CD4-positive, alpha-beta T cell treated with Interferon alpha-2 for 1 hour (primary cell): Measurements from ENCODE around the gene LRRC61.
"Not testable (repeated sequence)": the region's sequence is repeated elsewhere in the genome, so short reads cannot be mapped to it uniquely, and the experiment has no call there.

Experiments used
- DNase-seq, 2 donors: peaks; one replicate each; pipeline ENCODE4 v3.0.0-alpha.2; 2020 to 2022

The LRRC61 gene

GRCh38 chr7:150308575-150308974 is 14.6 kb upstream of the LRRC61 start:
- no peak for DNase-seq

GRCh38 chr7:150311146-150311545 is 12.0 kb upstream of the LRRC61 start:
- DNase-seq, result no peak

GRCh38 chr7:150311711-150312110 is 11.4 kb upstream of the LRRC61 start:
- no peak for DNase-seq

GRCh38 chr7:150312649-150313366 is 10.3 kb upstream of the LRRC61 start:
- not testable (repeated sequence) for DNase-seq

GRCh38 chr7:150313367-150313809 is 9.8 kb upstream of the LRRC61 start:
- DNase-seq, result no peak

- no peak for DNase-seq
Measured at GRCh38 chr7:150313870-150314269, 9.3 kb upstream of the LRRC61 start.

- no peak for DNase-seq
Measured at GRCh38 chr7:150314639-150315239, 8.4 kb upstream of the LRRC61 start.

GRCh38 chr7:150316987-150317386 is 6.2 kb upstream of the LRRC61 start:
- DNase-seq, result not testable (repeated sequence)

- DNase-seq, result no peak
Measured at GRCh38 chr7:150317748-150318444, 5.3 kb upstream of the LRRC61 start.

- DNase-seq, result no peak
Measured at GRCh38 chr7:150321788-150322113, 1.4 kb upstream of the LRRC61 start.

- DNase-seq, result peak; percentile 77 to 88
Measured at GRCh38 chr7:150322114-150322832, 882 bp upstream of the LRRC61 start.

- DNase-seq, result no peak
Measured at GRCh38 chr7:150323682-150324372, 672 bp downstream of the LRRC61 start.

GRCh38 chr7:150324373-150324961 is 1.3 kb downstream of the LRRC61 start:
- no peak for DNase-seq

- peak in 1 of 2 donors; percentile 10 for DNase-seq
Measured at GRCh38 chr7:150325110-150325611, 2.0 kb downstream of the LRRC61 start.

- no peak for DNase-seq
Measured at GRCh38 chr7:150325901-150326300, 2.7 kb downstream of the LRRC61 start.

GRCh38 chr7:150326657-150327268 is 3.6 kb downstream of the LRRC61 start:
- no peak for DNase-seq

- no peak for DNase-seq
Measured at GRCh38 chr7:150327308-150327707, 4.2 kb downstream of the LRRC61 start.

GRCh38 chr7:150329331-150330120 is 6.4 kb downstream of the LRRC61 start:
- no peak for DNase-seq

GRCh38 chr7:150330211-150330885 is 7.2 kb downstream of the LRRC61 start:
- no peak for DNase-seq
